Measurements from ENCODE around the gene MMP17. TPM values are rescaled to one million over a fixed set of nuclear protein-coding genes. Genes with fewer than 3 reads are reported as not detected.

The MMP17 gene
- total RNA-seq, 2 experiments from 2014 or later, result 0.17 to 0.27 TPM

- ChIA-PET CTCF (no interaction called here), POLR2A (no interaction called here)
- Histone ChIP-seq H3K9me3 (ENCODE audit: control insufficient read depth in 1 of 2, insufficient read depth in 1 of 2, low read length in 2 of 2) (peaks cover 0 to 17% of the 10 kb centered on the region in 2 experiments), H3K4me3 (ENCODE audit: low read length) (peak overlapping the region; percentile 44), H3K36me3 (ENCODE audit: insufficient read depth, low read length) (no peaks in the 10 kb centered on the region), H3K4me1 (ENCODE audit: insufficient read depth, low read length) (peaks cover 28% of the 10 kb centered on the region), H3K27me3 (ENCODE audit: control insufficient read depth in 1 of 2, insufficient read depth in 2 of 2, low read length in 2 of 2) (peaks cover 29 to 39% of the 10 kb centered on the region in 2 experiments), H3K27ac (ENCODE audit: low read depth in 1 of 2, low read length in 2 of 2) (no peak overlapping the region)
- Mint-ChIP-seq H3K9me3 (no peaks in the 10 kb centered on the region), H3K36me3 (ENCODE audit: low read depth) (no peaks in the 10 kb centered on the region), H3K27ac (no peak overlapping the region), H3K27me3 (peaks cover 45% of the 10 kb centered on the region), H3K4me1 (ENCODE audit: low read depth) (peaks cover 13% of the 10 kb centered on the region), H3K4me3 (peak overlapping the region; percentile 78)
- DNase-seq, result peak in 3 of 14 experiments; percentile 18 to 48 (median 45)
- TF ChIP-seq, protein P1, sequence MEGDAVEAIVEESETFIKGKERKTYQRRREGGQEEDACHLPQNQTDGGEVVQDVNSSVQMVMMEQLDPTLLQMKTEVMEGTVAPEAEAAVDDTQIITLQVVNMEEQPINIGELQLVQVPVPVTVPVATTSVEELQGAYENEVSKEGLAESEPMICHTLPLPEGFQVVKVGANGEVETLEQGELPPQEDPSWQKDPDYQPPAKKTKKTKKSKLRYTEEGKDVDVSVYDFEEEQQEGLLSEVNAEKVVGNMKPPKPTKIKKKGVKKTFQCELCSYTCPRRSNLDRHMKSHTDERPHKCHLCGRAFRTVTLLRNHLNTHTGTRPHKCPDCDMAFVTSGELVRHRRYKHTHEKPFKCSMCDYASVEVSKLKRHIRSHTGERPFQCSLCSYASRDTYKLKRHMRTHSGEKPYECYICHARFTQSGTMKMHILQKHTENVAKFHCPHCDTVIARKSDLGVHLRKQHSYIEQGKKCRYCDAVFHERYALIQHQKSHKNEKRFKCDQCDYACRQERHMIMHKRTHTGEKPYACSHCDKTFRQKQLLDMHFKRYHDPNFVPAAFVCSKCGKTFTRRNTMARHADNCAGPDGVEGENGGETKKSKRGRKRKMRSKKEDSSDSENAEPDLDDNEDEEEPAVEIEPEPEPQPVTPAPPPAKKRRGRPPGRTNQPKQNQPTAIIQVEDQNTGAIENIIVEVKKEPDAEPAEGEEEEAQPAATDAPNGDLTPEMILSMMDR (IDR thresholded peaks at IDR 0.05), result no peak
- intact Hi-C loops (cut with DNase I, micrococcal nuclease), result loop anchor here (10.0 kb wide), 2 partner anchors 114 to 726 kb away; partner anchors contain the start of gene EP400 (in 1 of the 2)
- ATAC-seq (ENCODE audit: poor library complexity), result peak; percentile 39
Measured at GRCh38 chr12:131830914-131831571, 2.9 kb downstream of the MMP17 start.

GRCh38 chr12:131831635-131832041 is 3.4 kb downstream of the MMP17 start:
- H3K9me3 ChIP-seq (ENCODE audit: control insufficient read depth in 1 of 2, insufficient read depth in 1 of 2, low read length in 2 of 2), result peaks cover 0 to 17% of the 10 kb centered on the region in 2 experiments
- H3K4me1 ChIP-seq (ENCODE audit: insufficient read depth, low read length), result peaks cover 28% of the 10 kb centered on the region
- H3K36me3 Mint-ChIP-seq (ENCODE audit: low read depth), result no peaks in the 10 kb centered on the region
- no peaks in the 10 kb centered on the region for H3K36me3 ChIP-seq (ENCODE audit: insufficient read depth, low read length)
- H3K27ac ChIP-seq (ENCODE audit: low read depth in 1 of 2, low read length in 2 of 2), result no peak overlapping the region
- ATAC-seq (ENCODE audit: poor library complexity) (no peak), DNase-seq (no peak)
- intact Hi-C loops (cut with DNase I, micrococcal nuclease), result loop anchor here (10.0 kb wide), 2 partner anchors 113 to 727 kb away; partner anchors contain the start of gene EP400 (in 1 of the 2)
- H3K27me3 Mint-ChIP-seq, result peaks cover 39% of the 10 kb centered on the region
- CTCF ChIA-PET, result no interaction called here
- peaks cover 23 to 33% of the 10 kb centered on the region in 2 experiments for H3K27me3 ChIP-seq (ENCODE audit: control insufficient read depth in 1 of 2, insufficient read depth in 2 of 2, low read length in 2 of 2)
- no peaks in the 10 kb centered on the region for H3K9me3 Mint-ChIP-seq
- H3K4me3 ChIP-seq (ENCODE audit: low read length), result no peak overlapping the region
- no peak overlapping the region for H3K4me3 Mint-ChIP-seq
- TF ChIP-seq, protein P1 (IDR thresholded peaks at IDR 0.05), result no peak
- H3K27ac Mint-ChIP-seq, result no peak overlapping the region
- H3K4me1 Mint-ChIP-seq (ENCODE audit: low read depth), result peaks cover 13% of the 10 kb centered on the region
- POLR2A ChIA-PET, result no interaction called here

GRCh38 chr12:131832321-131833231 is 4.4 kb downstream of the MMP17 start:
- H3K4me1 Mint-ChIP-seq (ENCODE audit: low read depth), result peaks cover 13% of the 10 kb centered on the region
- intact Hi-C loops (cut with DNase I, micrococcal nuclease), result loop anchor here (10.0 kb wide), 2 partner anchors 112 to 728 kb away; partner anchors contain the start of gene EP400 (in 1 of the 2)
- Histone ChIP-seq H3K27ac (ENCODE audit: low read depth in 1 of 2, low read length in 2 of 2) (no peak overlapping the region), H3K27me3 (ENCODE audit: control insufficient read depth in 1 of 2, insufficient read depth in 2 of 2, low read length in 2 of 2) (peaks cover 22 to 27% of the 10 kb centered on the region in 2 experiments), H3K36me3 (ENCODE audit: insufficient read depth, low read length) (no peaks in the 10 kb centered on the region), H3K4me3 (ENCODE audit: low read length) (no peak overlapping the region), H3K4me1 (ENCODE audit: insufficient read depth, low read length) (peaks cover 25% of the 10 kb centered on the region), H3K9me3 (ENCODE audit: control insufficient read depth in 1 of 2, insufficient read depth in 1 of 2, low read length in 2 of 2) (peaks cover 0 to 17% of the 10 kb centered on the region in 2 experiments)
- H3K36me3 Mint-ChIP-seq (ENCODE audit: low read depth), result no peaks in the 10 kb centered on the region
- no peak overlapping the region for H3K27ac Mint-ChIP-seq
- POLR2A ChIA-PET, result no interaction called here
- peaks cover 31% of the 10 kb centered on the region for H3K27me3 Mint-ChIP-seq
- ATAC-seq (ENCODE audit: poor library complexity), result no peak
- TF ChIP-seq, protein P1 (IDR thresholded peaks at IDR 0.05), result no peak
- DNase-seq, result peak in 1 of 14 experiments; percentile 17
- CTCF ChIA-PET, result no interaction called here
- H3K4me3 Mint-ChIP-seq, result no peak overlapping the region
- no peaks in the 10 kb centered on the region for H3K9me3 Mint-ChIP-seq
